Activated CD8-positive, alpha-beta memory T cell treated with anti-CD3 and anti-CD28 coated beads, Interleukin-2, amount 50 U/mL, for 4 hours (primary cell): ENCODE data around the gene CPED1.
"Not testable (repeated sequence)": the region's sequence is repeated elsewhere in the genome, so short reads cannot be mapped to it uniquely, and the experiment has no call there.

Source experiments
- DNase-seq: peaks from one replicate; pipeline ENCODE4 v3.0.0-alpha.2; 2020

Gene CPED1

DNA sequence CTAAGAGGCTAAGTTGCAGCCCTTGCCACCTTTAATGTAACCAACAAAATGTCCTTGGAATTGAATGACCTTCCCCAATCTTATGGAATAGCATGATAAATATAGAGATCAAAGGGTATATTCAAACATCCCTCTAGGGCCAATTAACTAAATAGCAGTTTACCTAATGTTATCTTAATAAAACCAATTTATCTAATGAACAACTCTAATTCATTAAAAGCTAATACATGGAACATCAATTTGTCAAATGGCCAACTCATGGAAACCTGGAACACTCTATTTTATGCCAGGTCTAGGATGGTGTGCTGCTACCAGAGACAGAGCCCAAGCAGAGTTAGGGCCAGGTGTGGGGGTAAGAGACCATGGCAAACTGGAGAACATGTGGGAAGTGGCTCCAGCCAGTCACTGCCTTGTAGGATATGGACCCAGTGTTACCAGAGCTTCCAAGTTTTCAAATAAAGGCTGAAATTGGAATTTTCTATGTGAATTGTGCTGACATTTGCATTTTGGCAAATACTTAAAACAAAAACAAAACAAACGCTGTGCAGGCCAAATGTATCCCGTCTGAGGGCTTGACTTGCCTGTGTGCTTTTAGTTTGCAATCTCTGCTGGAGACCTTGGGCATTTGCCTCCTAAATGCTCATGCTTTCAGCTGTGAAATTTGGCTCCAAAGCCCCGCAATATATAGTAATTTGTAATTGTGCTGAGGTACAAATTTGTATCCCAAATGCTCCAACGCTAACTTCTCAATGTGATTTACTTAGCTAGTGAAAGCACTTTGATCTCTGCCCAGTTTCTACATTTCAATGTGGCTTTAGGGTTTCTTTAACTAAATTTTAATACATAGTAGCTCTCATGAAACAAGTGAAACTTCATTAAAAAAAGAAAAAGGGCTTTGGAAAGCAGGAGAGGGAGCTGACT lies 55.1 kb downstream of the CPED1 start:
- DNase-seq: no peak

DNA sequence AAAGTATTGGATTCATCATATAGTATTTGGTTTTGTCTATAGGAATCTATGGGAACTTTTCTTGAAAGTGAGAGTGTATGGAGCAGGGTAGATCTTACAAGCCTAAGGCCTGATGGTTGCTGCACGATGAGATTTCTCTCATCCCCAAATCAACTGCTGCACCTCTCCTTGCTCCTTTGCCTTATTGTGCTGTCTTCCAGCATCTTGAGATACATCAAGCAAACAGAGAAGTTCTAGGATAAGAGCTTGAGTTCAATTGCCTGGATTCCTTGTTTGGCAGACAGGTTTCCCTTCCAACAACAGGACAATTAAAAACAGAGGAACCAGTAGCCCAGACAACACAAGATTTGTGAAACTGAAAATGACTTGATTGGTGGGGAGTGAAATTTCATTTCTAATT lies 56.6 kb downstream of the CPED1 start:
- no peak for DNase-seq

DNA sequence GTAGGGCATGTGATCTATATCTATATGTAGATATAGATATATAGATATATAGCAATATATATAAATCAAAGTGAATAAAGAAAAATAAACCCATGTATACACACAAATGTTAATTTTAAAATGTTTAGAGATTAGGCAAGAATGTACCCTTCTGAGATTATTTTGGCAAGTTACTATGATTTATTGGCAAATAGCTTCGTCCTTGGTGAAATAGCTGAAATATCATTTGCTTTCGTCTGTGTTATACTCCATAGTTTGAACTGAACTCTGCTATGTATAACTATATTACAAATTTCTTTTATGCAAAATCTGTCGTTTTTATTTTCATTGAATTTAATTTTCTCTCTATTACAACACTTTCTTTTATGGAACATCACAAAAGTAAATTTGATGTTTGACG lies 57.5 kb downstream of the CPED1 start:
- no peak for DNase-seq

DNA sequence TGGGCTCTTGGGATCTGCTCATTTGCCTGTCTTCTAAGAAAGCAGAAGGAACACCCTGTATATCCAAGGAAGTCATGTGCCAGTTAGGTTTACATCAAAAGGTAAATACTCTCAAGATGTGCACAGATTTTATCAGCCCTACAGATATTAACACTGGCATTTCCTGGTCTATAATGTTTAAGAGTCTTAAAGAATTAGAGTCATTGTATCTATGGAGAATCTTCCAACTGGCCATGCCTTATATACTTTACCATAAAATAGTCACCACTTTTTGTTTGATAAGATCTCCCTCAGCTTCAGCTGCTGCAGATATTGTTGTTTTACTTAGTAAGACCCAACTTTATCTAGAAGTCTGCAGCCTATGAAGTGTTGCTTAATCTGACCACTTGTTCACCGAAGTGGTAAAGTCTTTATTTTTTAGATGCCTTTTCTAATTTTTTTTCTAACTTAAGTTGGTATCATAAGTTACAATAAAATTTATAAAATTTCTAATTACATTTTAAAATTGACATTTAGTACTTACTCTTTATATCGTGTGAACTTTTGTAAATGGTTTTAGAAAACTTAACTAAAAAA lies 58.5 kb downstream of the CPED1 start:
- DNase-seq: no peak

DNA sequence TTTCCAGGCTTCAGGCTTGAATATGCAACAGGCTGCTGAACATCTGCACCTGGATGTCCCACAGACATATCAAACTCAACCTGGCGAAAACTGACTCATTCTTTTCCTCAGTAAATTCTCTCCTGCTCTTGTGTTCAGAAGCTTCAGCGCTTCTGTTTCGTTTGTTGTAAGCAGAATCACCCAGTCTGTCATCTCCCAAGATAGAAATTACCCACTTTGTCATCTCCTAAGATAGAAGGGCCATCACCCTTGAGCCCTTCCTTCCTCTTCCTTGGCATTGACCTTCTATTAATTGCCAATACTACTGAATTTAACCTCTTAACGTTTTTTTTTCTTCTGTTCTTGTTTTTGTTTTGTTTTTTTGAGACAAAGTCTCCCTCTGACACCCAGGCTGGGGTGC lies 59.7 kb downstream of the CPED1 start:
- DNase-seq: no peak

DNA sequence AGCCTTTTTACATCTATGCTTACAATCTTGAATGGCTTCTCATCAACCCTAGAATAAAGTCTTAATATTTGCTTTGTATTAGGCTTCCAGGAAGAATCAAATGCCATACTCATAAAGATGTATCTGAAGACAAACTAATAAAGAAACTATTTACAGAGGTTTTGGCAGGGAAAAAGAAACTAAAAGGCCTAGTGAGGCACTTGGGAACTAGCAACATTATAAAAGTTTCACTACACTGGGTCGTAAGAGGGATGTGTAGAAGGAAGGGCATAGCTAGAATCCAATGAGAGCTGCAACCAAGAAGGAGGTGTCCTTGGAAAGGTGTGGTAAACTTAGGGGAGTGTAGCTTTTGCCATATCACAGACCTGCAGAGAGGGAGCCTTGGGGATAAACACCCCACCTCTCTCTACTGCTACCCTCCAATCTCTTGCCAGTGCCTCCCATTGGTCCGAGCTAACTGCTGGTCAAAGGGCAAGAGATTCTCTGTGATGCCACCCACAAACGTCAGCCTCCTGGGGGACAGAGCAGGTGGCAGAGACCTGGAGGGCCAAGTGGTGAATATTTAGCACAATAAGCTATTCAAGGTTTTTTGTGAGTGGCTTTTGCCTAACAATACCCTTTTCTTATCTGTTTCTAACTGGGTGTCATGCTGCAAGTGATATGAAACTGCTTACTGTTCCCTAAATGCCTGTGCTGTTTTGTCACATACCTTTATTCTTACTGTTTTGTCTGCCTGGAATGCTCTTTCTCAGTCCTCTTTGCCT lies 60.7 kb downstream of the CPED1 start:
- no peak for DNase-seq

- DNase-seq: no peak
These were observed 61.4 kb downstream of the CPED1 start for GRCh38 chr7:121049897-121050296.

DNA sequence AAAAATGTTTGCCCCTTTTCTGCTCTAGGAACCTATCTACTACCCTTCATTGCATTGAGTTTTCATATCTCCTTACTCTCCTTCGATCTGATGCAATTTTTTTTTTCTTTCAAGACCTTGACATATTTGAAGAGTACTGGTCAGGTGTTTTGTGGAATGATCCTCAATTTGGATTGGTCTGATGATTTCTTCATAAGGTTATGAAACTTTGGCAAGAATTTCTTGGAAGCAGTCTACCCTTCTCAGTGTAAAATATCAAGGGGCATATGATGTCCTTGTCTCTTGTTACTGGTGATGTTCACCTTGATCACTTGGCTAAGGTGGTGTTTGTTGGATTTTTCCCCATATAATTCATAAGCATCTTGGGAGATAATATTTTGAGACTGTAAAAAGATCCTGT lies 64.7 kb downstream of the CPED1 start:
- no peak for DNase-seq

DNA sequence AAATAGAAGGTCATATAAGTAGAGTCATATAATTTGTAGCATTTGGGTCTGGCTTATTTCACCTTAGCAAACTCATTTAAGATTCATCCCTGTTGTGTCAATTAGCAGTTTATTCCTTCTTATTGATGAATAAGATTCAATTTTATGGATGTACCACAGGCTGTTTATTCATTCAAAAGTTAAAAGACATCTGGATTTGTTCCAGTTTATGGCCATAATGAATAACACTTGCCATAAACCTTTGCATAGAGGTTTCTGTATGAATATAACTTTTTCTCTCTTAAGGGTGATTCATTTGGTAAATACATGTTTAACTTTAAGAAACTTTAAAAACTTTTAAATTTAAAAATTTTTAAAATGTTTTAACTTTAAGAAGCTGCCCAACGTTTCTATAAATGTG lies 66.4 kb downstream of the CPED1 start:
- no peak for DNase-seq

GRCh38 chr7:121057878-121058277 lies 69.4 kb downstream of the CPED1 start:
- no peak for DNase-seq

DNA sequence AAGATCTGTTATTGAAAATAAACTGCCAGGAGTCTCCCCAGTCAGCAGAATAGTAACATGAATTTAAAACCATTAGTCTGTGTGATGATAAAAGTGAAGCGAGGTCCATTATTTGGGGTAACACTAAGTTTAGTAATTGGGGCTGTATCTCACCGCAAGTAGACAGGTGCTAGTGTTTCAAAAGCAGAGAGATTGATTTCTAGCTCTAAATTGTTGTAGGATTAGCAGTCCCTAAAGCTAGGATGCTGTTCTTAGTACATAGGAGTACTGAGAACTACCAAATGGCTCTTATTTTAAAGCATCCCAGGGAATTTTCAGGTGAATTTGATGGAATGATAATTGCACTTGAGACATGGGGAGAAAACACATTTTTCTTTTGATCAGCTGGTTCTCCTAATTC lies 70.5 kb downstream of the CPED1 start:
- DNase-seq: no peak

DNA sequence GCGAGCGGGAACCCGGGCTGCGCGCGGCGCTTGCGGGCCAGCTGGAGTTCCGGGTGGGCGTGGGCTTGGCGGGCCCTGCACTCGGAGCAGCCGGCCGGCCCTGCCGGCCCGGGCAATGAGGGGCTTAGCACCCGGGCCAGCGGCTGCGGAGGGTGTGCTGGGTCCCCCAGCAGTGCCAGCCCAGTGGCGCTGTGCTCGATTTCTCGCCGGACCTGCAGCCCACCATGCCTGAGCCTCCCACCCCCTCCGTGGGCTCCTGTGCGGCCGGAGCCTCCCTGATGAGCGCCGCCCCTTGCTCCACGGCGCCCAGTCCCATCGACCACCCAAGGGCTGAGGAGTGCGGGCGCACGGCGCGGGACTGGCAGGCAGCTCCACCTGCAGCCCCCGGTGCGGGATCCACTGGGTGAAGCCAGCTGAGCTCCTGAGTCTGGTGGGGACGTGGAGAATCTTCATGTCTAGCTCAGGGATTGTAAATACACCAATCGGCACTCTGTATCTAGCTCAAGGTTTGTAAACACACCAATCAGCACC lies 71.5 kb downstream of the CPED1 start:
- DNase-seq: not testable (repeated sequence)

DNA sequence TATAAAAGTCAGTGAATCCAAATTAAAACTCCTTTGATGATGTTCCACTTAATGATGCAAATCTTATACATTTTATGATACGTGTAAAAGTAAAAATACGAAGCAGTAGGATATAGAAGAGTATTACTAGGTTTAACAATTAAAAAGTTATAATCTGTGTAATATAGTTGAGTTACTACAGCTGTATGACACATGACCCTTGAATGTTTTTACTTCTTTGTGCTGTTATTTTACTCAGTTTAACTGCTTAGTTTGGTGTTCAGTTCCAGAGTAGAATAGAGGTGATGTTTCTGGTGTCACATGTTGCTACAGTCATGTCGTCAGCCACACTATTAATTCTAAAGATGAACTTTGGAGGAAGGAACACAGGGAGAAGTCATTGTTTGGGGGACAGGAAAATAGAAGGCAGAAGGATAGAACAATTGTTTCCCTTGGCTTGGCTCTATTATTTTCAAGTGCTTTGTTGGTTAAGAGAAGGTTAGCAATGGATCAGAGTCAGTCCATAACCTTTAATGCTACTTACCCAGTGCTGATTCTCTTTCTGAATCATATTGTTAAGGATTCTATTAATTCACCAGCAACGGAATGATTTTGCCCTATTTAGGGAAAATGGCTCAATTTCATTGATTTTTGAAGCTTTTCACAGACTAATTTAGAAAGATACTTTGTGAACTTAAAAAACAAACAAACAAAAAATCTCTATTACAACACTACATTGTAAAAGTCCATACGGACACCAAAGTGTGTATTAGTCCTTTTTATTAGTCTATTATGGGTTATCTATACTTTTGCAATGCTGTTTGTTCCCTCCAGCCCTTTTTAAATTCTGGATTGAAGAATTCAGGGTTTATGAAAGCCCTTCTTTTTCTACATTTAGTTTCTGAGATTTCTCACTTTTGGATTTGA lies 73.4 kb downstream of the CPED1 start:
- no peak for DNase-seq

- no peak for DNase-seq
These were observed 74.3 kb downstream of the CPED1 start for GRCh38 chr7:121062671-121063279.

- DNase-seq: not testable (repeated sequence)
These were observed 79.2 kb downstream of the CPED1 start for GRCh38 chr7:121067717-121068116.

- no peak for DNase-seq
These were observed 81.0 kb downstream of the CPED1 start for GRCh38 chr7:121069346-121070100.

GRCh38 chr7:121071132-121071531 lies 82.6 kb downstream of the CPED1 start:
- no peak for DNase-seq

GRCh38 chr7:121071662-121072061 lies 83.2 kb downstream of the CPED1 start:
- DNase-seq: no peak

DNA sequence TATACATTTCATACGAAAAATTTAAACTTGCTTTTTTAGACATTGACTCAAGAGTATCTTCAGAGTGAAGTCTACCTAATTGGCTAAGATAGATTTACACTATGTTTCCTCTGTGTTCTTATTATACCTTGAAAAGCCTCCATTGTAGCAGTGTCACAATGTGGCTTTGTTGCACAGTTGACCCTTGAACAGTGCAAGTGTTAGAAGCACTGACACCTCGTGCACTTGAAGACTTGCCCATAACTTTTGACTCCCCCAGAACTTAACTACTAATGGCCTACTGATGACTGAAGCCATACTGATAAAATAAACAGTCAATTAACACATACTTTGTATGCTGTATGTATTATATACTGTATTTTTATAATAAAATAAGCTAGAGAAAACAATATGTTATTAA lies 84.3 kb downstream of the CPED1 start:
- no peak for DNase-seq

- DNase-seq: no peak
These were observed 85.1 kb downstream of the CPED1 start for GRCh38 chr7:121073463-121074099.

GRCh38 chr7:121075424-121075841 lies 86.9 kb downstream of the CPED1 start:
- not testable (repeated sequence) for DNase-seq
